ENCODE measurements around the gene HSPA6. TPM values are rescaled to one million over a fixed set of nuclear protein-coding genes. Genes with fewer than 3 reads are reported as not detected.

Gene HSPA6
- total RNA-seq, 1 experiment from 2014 or later: 0.44 TPM

- TF ChIP-seq POLR2AphosphoS5 (IDR thresholded peaks at IDR 0.05; ENCODE audit: low read depth, low read length): no peak
- TF ChIP-seq CTCF (IDR thresholded peaks at IDR 0.05): no peak
- TF ChIP-seq REST (IDR thresholded peaks at IDR 0.05; ENCODE audit: insufficient read depth in 1 of 2, low read depth in 2 of 2, low read length in 1 of 2): no peak
- TF ChIP-seq TCF7L2 (IDR thresholded peaks at IDR 0.05; ENCODE audit: low read depth, low read length): no peak
- no peak for TF ChIP-seq SIN3A (IDR thresholded peaks at IDR 0.05; ENCODE audit: borderline replicate concordance, insufficient read depth, low read depth, low read length)
Observed at GRCh38 chr1:161510477-161510876, 13.9 kb upstream of the HSPA6 start.

GRCh38 chr1:161511018-161511755 lies 13.2 kb upstream of the HSPA6 start:
- ATAC-seq: no peak
- no TSS peak for BruUV-seq (replicated peaks)

More at GRCh38 chr1:161510477-161510876, 13.9 kb upstream of the HSPA6 start:
- ChIA-PET POLR2A (no interaction called here), CTCF (no interaction called here)
- H3K4me1 ChIP-seq (ENCODE audit: control insufficient read depth, insufficient read depth, low read length): no peaks in the 10 kb centered on the region
- intact Hi-C loops (cut with micrococcal nuclease; ENCODE audit: unreplicated experiment) (no loop called here), in situ Hi-C loops (cut with HindIII; ENCODE audit: low pct_unique_long_range_greater_than_20kb, low sequenced_read_pairs) (no loop called here)
- H3K27me3 ChIP-seq (ENCODE audit: control insufficient read depth, insufficient read depth, low read length): no peaks in the 10 kb centered on the region
- no peak overlapping the region for H3K4me3 ChIP-seq (ENCODE audit: low read depth in 2 of 2, low read length in 2 of 2)
- ATAC-seq: no peak
- no peak for DNase-seq (ENCODE audit: low read depth, low spot score)
- no TSS peak for BruUV-seq (replicated peaks)
- no peaks in the 10 kb centered on the region for H3K9me3 ChIP-seq (ENCODE audit: control insufficient read depth, insufficient read depth, low read depth, low read length)
- no peak overlapping the region for H3K27ac ChIP-seq (ENCODE audit: low read length)
- no peaks in the 10 kb centered on the region for H3K36me3 ChIP-seq (ENCODE audit: control insufficient read depth, insufficient read depth, low read length)

More at GRCh38 chr1:161511018-161511755, 13.2 kb upstream of the HSPA6 start:
- no peak for TF ChIP-seq CTCF (IDR thresholded peaks at IDR 0.05)
- TF ChIP-seq POLR2AphosphoS5 (IDR thresholded peaks at IDR 0.05; ENCODE audit: low read depth, low read length): no peak
- TF ChIP-seq REST (IDR thresholded peaks at IDR 0.05; ENCODE audit: insufficient read depth in 1 of 2, low read depth in 2 of 2, low read length in 1 of 2): no peak
- no peak for TF ChIP-seq TCF7L2 (IDR thresholded peaks at IDR 0.05; ENCODE audit: low read depth, low read length)
- no peak for TF ChIP-seq SIN3A (IDR thresholded peaks at IDR 0.05; ENCODE audit: borderline replicate concordance, insufficient read depth, low read depth, low read length)
- intact Hi-C loops (cut with micrococcal nuclease; ENCODE audit: unreplicated experiment) (no loop called here), in situ Hi-C loops (cut with HindIII; ENCODE audit: low pct_unique_long_range_greater_than_20kb, low sequenced_read_pairs) (no loop called here)
- no peak overlapping the region for H3K4me3 ChIP-seq (ENCODE audit: low read depth in 2 of 2, low read length in 2 of 2)
- POLR2A ChIA-PET: no interaction called here
- H3K36me3 ChIP-seq (ENCODE audit: control insufficient read depth, insufficient read depth, low read length): no peaks in the 10 kb centered on the region
- no peaks in the 10 kb centered on the region for H3K27me3 ChIP-seq (ENCODE audit: control insufficient read depth, insufficient read depth, low read length)
- CTCF ChIA-PET: no interaction called here
- no peaks in the 10 kb centered on the region for H3K4me1 ChIP-seq (ENCODE audit: control insufficient read depth, insufficient read depth, low read length)
- H3K9me3 ChIP-seq (ENCODE audit: control insufficient read depth, insufficient read depth, low read depth, low read length): no peaks in the 10 kb centered on the region
- no peak overlapping the region for H3K27ac ChIP-seq (ENCODE audit: low read length)
- DNase-seq (ENCODE audit: low read depth, low spot score): no peak

Data from Panc1 (cell line).